MV-4-11 (cell line): ENCODE results near the gene ST6GALNAC4.

Experiments
- DNase-seq: peaks from one replicate; lab custom pipeline; 2025; lab: John Stamatoyannopoulos, UW

The ST6GALNAC4 gene

DNA sequence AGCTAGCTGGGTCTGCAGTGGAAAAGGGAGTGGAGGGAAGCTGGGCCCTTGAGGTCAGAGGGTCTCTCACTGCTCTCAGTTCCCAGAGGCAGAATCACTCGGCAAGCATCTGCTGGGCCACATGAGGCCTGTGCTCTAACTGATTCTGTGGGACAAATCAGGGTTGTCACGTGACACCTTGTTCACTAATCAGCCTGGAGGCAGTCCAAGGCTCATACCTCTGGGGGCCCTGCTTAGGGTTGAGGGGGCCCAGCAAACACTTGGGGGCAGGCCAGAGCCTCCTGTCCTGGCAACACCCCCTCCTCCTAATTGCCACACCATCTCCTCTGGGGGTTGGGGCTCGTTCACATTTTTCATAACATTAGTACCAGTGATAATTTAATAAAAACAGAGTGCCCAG is 29.9 kb upstream of the ST6GALNAC4 start:
- DNase-seq: no peak

DNA sequence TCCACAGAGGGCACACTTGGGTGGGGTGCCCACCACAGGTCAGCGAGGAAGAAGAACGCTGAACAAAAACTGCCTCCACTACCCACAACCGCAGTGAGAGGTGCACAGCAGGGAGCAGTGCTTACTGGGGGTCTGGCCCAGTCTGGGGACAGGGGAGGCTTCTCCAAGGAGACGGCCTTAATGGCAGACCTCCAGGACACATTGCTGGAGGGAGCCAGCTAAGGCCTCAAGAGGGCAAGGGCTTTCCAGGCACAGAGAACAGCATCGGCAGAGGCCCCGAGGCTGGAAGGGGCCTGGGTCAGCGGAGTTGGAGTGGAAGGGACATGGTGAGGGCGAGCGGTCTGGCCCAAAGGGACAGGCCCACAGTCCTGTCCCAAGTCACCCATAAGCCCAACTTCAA is 29.1 kb upstream of the ST6GALNAC4 start:
- no peak for DNase-seq

DNA sequence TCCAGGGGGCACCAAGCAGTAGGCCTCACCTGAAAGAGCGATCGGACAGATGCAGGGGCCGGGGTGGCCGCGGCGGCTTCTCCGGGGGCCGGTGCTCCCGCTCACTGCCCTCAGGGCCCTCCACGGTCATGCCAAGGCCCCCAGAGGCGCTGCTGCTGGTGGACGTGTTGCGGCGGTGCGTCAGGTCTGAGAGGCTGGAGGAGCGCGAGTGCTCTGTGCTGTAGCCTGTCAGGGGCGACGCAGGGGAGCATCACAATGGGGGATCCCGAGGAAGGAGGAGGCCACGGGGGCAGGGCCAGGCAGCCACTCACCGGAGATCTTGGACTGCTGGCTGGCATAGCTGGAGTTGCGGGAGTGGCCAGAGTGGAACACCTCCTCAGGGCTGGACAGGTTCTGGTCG is 28.5 kb upstream of the ST6GALNAC4 start:
- DNase-seq: no peak

DNA sequence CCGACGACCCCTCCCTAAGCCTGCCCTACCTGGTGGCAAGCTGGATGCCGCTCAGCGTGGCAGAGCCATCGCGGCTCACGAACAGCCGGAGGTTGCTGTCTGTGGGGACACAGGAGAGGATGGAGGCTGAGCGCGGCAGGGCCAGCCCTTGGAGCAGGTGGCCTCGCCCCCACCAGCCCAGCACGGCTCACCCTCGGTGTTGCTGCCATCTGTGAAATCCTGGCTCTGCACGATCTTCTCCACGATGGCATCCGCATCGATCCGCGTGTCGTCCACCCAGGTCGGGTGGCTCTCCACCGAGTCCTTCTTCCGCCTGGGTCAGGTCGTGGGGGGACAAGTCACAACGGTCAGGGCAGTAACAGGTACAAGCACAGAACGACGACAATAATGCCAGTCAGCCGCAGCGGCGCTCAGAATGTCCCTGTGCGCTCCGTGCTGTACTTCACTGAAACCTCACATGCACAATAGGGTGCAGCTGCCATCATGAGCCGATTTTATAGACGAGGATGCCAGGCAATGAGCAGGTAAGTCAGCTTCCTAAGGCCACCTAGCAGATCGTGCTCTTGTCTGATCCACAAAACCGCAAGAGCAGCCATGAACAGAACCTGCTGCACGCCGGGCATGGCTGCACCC is 27.9 kb upstream of the ST6GALNAC4 start:
- no peak for DNase-seq

DNA sequence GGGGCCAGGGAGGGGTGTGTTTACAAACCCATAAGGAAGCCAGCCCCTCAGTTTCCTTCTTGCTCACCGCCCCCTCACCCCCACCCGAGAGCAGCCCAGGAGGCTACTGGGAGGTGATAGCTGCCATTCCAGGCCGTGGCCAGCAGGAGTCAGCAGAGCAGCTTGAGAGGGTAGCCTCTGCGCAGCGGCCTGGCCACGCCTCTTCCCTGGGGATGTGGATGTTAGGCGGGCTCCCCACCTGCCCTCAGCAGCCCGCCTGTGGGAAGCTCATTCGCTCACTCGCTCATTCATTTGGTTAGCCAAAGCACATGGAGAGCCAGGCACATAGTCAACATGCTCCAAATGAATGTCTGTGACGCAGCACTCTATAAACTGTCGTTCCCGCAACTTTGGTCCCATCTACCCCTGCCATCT is 26.9 kb upstream of the ST6GALNAC4 start:
- peak; percentile 86 for DNase-seq

DNA sequence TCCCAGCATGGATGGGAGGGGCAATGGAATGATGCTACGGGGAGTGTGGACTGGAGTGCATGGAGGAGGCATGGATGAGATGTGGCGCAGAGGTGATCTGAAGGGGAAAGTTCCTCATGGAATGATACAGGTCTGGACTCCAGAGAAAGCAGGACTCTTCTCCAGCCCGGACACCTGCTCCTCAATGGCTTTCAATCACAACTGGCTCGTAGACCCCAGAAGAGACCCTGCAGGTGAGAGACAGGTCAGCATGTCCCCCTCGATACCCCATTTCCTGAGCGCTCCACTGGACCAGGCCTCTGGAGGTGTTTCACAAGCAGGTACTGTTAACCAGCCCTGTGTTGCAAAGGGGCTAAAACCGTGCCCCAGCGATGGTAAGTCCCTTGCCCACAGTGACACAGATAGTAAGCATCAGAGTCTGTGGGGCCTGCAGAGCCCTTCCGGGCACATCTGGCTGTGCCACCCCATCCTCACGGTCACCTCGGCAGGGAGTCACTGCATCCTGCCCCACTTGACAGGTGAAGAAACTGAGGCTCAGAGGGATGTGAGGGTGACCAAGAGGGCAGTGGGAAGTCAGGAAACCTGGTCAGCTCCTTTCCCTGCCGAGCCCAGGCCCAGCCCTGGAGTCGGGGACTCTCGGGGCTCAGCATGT is 26.3 kb upstream of the ST6GALNAC4 start:
- DNase-seq: no peak

DNA sequence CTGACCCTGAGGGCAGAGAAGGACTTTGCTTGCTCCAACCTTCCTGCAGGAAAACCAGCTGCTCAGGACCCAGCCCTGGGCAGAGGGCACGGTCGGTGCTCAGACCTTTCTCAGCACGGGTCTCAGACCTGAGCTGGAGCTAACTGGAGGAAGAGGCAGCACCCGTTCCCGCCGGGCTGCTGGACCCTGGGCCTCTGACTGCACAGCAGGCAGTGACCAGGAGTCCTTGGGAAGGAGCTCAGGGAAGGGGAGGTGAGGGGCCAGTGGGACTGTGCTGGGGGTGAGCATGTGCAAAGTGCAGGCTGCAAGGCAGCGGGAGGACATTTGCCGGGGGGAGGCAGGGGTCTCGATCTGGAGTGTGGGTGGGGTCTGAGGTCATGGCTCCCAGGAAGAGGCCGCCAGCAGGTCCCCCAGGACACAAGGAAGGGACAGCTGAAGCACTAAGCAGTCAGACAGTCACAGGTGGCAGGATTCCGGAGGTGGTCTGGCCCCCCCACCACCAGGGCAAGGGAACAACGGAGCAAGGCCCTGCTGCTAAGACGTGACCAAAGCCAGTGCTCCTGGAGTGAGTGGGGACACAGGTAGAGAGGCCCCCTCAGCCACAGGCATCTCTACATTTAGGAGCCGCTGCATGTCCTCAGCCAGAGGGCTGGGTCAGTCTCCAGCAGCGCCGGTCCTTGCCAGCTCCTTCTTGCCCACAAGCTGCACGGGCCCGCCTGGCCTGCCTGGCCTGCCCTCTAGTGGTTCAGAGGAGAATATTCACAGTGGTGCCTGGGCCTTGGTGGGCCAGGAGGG is 25.6 kb upstream of the ST6GALNAC4 start:
- DNase-seq: peak; percentile 29

DNA sequence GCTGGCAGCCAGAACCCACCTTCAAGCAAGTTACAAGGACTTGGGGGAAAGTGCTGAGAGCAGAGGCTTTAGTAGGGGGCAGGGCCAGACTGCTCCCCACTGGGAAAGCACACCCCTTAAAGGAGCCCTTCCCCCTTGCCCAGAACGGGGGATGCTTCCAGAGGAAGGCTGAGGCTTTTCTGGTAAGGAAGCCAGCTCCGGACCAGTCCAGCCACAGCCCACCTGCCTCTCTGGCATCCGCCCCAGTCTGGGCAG is 25.0 kb upstream of the ST6GALNAC4 start:
- no peak for DNase-seq

DNA sequence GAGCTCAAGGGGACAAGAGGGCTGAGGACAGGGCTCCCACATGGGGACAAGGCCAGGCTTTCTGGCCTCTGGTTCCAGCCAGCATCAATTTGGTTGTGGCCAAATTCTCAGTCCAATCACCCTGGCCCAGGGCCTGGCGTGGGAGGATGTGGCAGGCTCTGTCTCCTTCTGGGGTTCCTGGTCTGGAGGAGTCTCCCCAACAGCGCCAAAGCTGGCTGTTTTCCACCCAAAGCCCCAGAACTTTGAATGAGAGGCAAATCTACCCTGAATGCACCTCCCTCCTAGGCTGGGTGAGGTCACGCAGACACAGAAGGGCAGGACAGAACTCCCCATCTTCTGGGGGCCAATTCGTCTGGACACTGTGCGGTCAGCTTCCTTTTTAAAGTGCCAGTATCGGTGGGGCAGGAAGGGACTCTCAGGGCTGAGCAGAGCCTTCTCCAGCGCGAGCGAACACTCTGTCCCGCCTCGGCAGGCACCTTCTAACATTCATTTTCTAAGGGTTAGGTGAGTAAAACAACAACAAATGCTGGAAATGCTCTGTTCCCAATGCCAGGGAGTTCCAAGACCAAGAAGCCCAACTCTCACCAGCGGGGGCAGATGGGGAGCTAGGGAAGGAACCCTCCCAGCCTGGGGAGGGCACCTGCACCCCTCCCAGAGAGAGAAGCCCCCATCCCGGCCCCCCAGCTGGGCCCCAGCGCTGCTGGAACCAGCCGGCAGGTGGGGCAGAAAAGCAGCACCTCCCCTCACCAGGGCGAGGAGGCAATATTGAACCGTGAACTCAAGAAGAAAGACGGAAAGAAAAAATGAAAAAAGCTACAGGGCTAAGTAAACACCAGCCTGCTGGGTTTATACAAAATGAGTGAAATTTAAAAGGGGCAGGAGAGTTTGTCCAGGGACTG is 24.5 kb upstream of the ST6GALNAC4 start:
- no peak for DNase-seq

DNA sequence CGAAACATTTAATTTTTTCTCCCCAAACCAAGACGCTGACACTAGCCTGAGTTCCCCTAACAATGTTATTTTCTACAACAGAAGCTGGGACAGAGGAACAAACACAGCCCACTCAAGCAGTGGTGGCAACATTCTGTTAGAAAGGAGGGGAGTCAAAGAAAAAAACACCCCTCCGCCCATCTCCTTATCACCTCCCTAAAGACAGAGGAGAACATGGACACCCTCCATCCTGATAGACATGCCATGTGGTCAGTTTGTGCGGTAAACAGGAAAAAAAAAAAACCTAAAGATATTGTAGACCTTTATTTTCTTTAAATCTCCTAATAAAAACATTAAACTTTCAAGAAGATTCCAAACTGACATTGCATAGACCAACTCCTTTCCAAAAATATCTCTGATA is 23.8 kb upstream of the ST6GALNAC4 start:
- no peak for DNase-seq

DNA sequence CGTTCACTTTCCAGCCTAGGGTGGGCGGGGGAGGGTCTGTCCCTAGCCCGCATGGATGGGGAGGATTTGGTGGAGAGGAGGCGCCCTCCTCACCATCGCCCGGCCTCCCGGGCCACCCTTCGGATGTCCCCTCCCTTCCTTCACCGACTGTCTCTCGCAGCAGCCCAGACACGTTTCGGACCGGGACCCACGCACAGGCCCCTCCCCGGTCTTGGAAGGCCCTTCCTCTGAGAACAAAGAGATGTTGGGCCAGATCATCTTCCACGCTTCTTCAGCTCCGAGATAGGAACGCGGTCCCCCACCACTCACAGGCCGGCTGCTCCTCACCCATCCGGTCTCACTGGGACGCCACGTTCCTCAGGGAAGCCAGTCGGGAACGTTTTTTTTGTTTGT is 21.5 kb upstream of the ST6GALNAC4 start:
- DNase-seq: no peak

DNA sequence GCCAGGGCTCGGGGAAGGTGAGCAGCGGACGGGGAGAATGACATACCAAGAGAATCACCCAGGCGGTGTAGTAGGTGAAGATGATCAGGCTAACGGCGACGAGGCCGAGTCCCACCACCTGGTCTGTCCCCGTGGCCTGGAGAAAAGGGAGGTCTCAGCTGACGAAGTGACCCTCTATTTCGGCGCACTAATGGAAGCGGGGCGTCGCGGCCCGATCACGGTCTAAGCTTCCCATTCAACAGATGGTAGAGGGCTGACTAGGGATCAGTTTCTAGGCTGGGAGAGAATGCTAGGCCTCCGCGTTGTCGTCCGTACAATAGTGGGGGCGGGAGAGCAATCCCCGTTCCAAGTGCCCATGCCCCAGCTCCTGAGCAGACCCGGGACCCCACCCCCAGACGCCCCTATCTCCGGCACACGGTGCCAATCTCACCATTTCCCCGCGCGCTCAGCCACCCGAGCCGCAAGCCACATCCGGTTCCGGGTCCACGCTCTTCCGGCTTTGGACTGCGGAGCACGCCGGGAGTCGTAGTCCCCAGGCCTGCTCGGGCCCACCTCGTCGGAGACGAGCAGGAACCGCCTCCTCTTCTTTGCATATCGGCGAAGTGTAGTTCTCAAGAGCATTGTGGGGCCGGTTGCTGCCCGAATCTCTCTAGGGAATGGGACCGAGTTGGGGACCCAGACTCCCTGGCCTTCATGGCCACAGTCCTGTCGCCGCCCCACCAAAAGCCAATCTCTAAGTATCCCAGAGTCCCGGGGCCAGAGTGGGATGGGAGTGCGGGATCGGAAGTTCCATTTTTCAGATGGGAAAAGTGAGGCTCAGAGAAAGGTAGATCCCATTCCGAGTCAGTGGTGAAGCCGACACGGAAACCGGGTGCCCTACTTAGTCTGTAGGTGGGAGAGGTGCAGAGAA is 20.8 kb upstream of the ST6GALNAC4 start, which contains the start of gene DPM2:
DPM2 (minus strand) TSS at position 467 of the 910 bp plus-strand sequence; CDS start at position 433, 34 bp downstream.
- peak; percentile 84 for DNase-seq

DNA sequence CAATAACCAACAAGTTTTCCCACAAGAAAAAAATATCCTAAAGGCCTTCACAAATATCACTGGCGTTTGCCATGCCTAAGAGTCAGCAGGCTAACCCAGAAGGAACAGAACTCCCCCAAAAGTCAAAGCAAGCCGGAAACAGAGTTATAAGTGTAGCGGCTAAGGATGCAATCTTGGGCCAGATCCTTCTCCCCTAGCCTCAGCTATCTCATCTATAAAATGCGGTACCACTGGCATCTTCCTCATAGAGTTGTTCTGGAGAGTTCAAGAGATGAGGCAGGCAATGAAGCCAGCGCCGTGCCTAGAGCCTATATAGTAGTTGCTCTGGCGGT is 20.2 kb upstream of the ST6GALNAC4 start:
- DNase-seq: no peak

DNA sequence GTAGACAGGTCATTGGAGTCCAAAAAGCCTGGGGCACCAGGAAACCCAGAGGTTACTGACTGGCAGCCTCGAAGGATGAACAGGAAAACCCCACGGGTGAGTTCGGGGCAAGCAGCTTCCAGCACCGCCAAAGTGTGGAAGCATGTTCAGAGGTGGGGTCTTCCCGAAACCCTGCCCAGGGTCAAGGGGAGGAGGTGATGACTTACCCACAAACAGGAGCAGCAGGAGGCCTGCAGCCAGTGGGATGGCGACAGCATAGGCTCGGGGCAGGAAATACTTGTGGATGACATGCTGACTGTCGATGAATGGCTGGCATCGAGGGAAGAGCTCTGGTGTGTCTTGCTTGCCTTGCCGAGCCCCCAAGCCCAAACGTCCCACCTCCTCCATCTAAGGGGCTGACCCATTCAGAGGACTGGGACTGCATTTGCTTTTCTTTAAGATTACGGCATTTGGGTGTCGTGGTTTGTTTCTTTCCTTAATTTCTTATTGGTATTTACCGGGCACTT is 19.6 kb upstream of the ST6GALNAC4 start:
- no peak for DNase-seq

DNA sequence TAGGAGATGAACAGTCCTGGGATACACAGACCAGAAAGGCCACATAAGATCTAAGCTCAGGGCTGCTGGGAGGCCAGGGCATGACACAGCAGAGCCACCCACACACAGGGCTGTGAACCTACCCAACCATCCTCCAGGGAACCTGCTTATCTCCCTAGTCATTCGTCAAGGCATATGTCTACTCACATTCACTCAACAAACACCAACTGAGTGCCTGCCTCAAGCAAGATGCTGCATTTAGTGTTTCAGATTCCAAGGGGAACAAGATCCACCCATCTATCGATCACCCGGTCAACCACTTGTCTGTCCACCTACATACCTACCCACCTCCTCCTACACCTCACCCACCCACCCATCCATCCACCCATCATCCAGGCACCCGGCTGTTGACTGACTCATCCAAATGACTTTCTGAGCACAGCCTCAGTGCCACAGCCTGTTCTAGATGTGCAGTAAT is 19.0 kb upstream of the ST6GALNAC4 start:
- DNase-seq: no peak

DNA sequence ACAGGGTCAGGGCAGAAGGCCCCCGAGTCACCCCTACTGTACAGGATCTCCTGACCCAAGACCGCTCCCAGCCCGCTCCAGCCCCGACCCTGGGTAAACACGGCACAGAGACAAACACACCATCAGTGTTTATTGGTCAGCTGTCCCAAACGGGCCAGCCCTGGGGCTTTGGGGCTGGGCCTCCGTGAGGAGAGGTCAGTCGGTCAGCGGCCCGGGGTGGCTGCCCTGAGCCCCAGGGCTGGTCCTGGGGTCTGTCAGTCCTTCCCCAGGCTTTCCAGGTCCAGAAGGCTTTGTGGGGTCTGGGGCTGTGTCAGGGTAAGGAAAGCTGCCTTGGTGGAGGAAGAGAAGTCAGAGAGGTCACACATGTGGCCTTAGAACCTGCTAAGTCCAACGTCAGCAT is 18.1 kb upstream of the ST6GALNAC4 start:
- no peak for DNase-seq

DNA sequence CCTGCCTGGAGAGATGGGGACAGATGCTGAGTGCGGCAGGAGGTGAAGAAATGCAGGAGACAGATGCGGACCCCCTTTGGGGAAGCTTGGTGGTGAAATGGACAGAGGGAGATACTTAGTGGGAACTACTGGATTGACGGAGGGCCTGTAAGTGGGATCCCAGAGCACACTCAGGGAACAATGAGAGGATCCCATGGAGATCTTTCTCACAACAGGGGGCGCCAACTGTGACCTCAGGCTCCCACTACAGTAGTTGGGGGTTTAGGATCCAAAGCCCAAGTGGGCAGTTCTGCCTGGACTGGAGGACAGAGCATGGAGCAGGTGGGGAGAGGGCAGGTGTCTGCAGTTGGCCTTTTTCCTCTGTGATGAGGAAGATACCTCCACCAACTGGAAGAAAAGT is 17.4 kb upstream of the ST6GALNAC4 start:
- no peak for DNase-seq

DNA sequence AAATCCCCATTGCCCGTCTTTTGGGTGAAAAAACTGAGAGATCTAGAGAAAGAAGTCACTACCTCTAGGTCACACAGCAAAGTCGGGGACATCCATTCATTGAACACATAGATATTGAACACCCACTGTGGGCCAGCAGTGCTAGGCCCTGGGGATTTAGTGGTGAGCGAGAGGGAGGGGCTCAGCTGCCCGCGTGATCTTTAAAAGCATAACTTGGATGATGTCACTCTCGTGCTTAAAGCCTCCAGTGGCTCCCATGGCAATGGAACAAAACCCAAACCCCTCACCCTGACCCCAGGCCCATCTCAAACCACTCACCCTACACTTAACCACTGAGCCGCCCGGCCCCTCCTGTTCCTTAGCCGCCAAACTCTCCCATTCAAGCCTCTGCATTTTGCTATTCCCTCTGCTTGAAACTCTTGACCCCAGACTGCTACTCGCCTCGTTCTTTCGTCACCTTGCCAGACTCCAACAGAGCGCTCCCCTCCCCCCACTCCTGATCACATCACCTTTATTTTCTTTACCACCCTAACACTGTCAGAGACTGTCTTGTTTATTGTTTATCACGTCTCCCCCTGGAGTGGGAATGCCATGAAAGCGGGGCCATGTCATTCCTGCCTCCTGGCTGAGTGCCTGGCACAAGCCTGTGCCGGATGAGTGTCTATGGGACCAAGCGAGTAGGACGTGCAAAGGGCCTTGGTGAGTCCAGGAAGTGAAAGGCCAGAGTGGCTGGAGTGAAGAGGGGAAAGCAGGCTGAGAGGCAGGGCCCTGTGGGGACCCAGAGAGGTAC is 14.4 kb upstream of the ST6GALNAC4 start:
- peak; percentile 56 for DNase-seq

DNA sequence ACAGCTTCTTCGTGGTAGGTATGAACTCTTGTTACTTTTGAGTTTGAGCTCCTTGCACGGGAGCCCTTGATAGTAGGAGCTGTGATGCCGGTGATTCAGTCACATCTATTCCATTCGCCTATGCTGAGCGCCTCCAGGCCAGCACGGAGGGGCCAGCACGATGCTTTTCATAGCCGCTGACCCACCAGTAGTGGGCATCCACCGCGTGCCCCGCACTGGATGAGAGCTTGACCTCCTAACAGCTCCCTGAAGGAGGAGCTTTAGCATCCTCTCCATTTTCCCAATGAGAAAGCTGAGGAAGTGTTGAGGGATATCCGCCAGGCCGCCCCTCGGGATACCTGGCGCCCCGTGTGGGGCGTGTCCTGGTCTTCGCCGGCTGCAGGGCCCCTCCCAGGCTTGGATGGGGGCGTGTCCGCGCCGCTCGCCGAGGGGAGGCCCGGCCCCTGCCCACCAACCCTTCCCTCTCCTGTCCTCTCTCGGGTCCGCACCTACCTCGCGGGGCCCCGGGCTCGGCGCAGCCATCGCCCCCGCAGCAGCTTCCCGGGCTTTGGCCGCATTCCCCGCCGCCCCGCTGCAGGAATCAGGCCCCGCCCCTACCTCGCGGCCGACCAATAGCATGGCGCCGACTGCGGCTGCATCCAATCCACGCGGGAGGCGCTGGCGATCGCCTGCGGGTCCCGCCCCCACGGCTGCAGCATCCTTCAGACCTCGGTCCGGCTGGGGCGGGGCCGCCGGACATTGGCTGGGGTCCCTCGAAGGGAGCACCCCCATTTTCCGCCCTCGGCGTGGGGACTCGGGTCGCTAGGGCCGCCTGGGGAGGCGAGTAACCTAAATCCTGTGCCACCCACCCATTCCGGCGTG is 13.6 kb upstream of the ST6GALNAC4 start, which contains the start of gene PIP5KL1:
PIP5KL1 (minus strand) TSS at position 547 of the 861 bp plus-strand sequence; CDS start at position 522, 25 bp downstream.
- DNase-seq: peak; percentile 49
